ENCODE data around the gene INCA1.
"Not testable (repeated sequence)": the region's sequence is repeated elsewhere in the genome, so short reads cannot be mapped to it uniquely, and the experiment has no call there.

INCA1 gene, protein sequence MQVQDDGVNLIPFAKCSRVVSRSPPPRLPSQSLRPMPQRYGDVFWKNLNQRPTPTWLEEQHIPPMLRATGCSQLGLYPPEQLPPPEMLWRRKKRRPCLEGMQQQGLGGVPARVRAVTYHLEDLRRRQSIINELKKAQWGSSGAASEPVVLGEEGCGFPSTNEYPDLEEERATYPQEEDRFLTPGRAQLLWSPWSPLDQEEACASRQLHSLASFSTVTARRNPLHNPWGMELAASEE

DNA sequence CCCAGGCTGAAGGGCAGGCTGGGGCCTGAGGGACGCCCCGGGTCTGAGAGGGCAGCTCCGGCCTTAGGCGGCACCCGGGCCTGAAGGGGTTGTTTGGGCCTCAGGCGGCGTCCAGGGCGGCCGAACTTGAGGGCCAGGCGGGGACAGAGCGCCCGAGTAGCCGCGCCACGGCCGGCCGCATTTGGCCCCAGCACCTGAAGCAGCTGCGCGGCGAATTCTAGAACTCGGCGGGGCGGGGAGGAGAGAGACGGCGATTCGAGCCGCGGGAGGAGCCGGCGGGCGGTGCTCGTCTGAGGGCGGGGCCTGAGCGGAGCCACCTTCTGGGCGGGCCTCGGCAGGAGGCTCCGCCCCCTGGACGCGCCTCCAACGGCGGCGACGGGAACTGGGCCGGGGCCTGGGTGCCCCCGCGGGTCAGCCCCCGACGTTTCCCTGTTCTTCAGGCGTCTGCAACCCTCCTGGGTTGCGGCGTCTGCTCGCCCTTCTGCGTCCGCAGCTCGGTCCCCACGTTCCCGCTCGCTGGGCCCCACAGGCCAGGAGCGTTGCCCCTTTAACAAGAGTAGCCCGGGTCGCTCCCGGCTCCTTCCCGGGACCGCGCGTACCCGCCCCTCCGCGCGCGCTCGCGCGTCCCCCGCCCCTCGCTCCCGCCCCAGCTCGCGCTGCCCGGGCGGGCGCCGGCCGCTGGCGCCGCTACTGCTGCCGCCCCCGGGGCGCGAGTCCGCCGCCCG lies at the start of gene INCA1, which contains the start of gene KIF1C:
INCA1 (minus strand) TSS at position 221 of the 725 bp plus-strand sequence. CDS start 3,085 bp downstream, outside the sequence.
KIF1C (plus strand) TSS at position 649 of the 725 bp plus-strand sequence. CDS start 2,297 bp downstream, outside the sequence.
- peak; percentile 94 for DNase-seq

DNA sequence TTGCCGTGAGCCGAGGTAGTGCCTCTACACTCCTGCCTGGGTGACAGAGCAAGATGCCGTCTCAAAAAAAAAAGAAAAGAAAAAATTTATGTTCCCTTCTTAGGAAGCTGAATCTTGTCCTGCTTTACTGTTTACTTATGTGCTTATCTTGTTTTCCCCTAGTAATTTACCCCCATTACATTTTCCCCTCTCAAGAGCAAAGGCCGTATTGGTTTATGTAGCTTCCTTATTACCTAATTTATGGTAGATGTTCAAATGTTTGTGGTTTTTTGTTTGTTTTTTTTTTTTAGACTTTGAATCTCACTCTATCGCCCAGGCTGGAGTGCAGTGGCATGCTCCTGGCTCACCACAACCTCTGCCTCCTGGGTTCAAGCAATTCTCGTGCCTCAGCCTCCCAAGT lies 48.2 kb upstream of the INCA1 start:
- peak; percentile 18 for DNase-seq

DNA sequence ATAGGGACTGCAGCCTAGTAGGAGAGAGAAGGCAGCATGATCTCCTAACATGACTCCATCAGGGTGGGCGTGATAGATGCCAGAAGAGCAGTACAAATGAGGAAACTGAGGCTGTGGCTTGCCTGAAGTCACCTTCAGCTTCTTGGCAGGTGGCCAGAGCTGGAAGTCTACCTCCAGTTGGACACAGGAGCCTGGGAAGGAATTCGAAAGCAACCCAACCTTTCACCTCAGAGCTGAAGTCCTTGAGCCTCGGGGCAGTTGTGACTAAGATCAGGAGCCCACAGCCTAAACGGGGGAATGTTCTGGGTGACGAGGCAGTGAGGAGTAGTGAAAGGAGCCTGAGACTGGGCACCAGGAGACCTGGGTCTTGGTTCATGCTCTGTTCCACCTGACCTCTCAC lies 47.3 kb upstream of the INCA1 start:
- no peak for DNase-seq

DNA sequence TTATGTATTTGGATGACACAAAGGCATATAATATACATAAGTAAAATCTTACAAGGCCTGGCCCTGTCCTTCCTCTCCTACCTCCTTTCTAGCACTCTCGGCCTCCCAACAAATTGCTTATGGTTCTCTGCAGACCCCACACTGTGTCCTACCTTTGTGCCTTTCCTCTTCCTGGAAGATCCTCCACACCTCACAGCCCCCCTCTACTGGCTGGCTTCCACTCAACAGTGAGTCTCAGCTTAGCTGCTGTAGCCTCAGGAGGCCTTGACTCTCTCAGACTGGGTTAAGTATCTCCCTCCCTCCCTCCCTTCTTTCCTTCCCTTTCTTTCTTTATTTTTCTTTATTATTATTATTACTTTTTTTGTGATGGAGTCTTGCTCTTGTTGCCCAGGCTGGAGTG lies 46.2 kb upstream of the INCA1 start:
- no peak for DNase-seq

DNA sequence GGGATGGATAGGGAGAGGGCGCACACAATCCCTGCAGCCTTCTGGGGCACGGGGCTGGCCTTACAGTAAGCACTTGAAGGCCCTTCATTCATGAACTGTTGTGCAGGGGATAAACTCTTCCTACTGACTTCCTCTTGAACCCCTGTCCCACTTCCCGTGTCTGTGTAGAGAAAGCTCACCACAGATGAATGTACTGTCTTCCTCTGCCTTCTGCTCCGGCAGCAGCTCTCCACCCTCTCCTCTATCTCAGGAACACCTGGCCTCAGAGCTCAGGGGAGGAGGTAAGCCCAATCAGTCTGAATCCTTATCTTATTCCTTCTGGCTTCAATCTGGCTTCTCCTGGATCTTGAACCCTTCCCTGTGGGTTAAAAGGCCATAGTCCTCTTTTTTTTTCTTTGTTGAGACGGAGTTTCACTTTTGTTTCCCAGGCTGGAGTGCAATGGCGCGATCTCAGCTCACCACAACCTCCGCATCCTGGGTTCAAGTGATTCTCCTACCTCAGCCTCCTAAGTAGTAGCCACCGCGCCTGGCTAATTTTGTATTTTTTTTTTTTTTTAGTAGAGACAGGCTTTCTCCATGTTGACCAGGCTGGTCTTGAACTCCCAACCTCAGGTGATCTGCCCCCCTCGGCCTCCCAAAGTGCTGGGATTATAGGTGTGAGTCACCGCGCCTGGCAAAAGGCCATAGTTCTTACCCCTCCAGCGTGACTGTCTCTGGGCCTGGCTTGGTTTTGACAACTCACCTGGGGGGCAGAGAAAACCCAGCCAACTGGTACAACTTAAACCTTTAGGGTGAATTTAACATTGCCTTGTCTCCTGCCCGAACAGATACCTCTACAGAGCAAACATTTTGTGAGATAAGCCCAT lies 45.1 kb upstream of the INCA1 start:
- DNase-seq: no peak

DNA sequence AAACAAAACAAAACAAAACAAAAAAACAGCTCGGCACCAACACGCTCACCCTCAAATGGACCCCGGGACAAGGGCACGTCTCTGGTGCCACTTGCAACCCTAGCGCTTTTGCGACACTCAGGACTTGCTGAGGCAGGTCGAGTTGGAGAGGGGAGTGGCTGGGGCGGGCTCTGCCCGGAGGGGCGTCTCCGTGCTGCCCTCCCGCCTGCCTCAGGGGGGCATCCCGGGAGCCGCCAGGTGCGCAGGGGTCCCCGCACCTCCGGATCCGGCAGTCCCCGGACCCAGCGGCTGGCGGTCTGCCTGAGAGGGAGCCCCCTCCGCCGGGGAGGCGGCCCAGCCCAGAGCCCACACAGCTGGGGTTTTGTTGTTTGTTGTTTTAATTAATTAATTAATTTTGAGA lies 38.0 kb upstream of the INCA1 start, which contains the start of gene SLC52A1:
SLC52A1 (minus strand) TSS at position 112 of the 400 bp plus-strand sequence. CDS start 820 bp downstream, outside the sequence.
- DNase-seq: no peak

DNA sequence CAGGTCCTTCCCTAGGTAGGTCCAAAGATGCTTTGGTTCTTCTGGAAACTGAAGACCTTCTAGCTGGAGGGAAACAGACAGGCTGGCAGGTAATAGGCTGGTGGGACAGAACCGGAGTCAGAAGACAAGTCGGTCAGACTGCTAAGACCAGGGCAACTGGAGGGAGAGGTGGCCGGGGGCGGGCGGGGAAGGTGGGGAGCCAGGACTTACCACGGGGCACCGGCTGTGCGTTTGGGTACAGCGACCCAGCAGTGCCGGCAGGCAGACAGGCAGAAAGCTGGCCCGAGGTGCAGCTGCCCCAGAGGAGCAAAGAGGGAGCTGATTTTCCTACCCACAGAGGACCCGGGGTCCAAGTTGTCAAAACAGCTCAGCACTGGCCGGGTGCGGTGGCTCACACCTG lies 37.3 kb upstream of the INCA1 start:
- DNase-seq: no peak

DNA sequence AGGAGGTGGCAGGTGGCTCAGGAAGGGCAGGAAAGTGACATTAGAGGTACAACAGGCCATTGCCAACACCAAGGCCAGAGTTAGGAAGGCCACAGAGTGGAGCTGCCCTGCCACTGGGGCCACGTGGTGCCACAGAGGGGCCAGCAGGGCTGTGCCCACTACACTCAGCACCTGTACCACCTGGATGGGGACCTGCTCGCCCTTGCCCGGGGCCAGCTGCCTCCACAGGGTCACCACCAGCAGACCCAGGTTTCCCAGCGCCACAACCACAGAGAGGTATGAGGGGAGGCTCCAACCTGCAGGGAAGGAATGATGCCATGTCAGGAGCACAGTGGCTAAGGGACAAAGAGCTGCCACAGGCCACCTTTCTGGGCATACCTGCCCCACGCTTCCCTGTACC lies 36.7 kb upstream of the INCA1 start:
- no peak for DNase-seq

DNA sequence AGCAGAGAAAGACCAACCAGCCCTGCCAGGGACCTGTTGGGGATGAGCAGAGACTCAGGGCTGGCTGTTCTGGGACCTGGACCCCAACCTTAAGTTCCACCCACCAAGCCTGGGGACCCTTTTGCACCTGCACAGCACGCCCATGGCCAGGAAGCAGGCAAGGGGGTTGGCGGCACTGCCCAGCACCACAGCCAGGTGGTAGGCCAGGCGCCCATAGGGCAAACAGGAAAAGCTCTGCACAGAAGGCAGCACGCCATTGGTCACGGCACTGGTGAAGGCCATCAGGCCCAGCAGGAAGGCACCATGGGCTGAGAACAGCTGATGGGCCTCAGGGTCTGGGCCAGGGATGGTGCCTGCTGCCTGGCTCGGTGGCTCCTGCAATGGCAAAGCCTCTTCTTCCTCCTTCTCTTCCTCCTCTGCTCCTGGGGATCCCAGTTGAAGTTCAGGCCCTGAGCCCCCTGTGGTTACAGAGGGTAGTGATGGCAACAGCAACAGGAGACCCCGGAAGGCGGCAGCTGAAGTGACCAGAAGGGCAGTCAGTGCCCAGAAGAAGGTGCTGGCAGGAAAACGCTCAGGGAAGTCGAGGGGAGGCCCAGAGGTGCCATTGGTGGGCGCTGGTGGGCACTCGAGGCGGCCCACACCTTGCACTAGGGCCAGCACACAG lies 36.2 kb upstream of the INCA1 start:
- no peak for DNase-seq

DNA sequence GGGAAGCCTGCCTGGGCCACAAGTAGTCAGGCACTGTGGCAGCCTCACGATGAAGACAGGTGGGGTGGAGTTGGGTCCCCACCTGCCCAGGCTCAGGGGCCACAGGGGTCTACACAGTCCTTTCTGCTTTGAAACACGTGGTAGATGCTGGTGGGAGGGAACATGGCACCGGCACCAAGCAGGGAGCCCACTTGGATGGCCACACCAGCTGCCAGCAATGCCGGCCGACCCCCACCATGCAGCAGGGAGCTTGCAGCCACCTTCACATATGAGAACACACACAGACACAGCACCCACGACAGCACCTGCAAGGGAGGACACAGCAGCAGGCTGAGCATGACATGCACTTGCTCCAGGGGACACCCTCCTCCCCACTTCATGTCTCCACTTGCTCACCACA lies 35.5 kb upstream of the INCA1 start:
- DNase-seq: no peak

DNA sequence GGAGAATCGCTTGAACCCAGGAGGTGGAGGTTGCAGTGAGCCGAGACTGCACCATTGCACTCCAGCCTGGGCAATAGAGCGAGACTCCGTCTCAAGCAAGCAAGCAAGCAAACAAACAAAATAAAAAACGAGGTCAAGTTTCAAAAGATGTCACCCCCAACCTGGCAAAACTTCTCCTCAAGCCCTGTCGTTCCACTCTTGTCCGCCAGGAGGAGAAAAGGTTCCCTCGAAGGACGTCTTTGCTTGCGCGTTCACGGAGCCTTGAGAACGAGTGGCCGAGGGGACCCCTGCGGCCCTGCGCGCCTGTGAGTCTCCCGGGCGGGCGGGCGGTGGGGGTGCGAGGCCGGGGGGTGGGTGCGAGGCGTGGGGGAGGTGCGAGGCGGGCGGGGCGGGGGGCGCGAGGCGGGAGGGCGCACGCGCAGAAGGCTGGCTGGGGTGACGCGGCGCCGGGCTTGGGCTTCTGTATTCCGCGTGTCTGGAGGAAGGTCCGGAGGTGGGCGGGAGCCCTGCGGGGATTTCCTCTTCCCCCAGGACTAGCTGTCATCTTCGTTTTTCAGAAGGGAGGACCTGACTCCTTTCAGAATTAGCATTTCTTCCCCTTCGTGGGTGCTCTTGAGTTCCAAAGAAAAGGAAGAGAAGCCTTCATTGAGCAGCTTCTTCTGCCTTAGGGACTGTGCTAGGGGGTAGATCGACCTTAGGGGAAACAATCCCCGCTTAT lies 34.2 kb upstream of the INCA1 start:
- peak; percentile 90 for DNase-seq

DNA sequence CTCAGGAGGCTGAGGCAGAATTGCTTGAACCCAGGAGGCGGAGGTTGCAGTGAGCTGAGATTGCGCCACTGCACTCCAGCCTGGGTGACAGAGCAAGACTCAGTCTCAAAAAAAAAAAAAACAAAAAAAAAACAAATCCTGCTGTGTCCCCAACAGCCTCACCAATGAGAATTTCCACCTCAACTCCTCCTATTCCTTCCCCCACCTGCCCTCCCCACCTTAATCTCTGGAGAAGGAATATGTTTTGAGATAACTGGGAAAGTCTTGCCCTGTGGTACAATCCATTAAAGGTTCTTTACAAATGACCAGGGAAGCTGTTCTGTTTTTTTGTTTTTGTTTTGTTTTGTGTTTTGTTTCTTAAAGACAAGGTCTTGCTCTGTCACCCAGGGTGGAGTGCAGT lies 32.8 kb upstream of the INCA1 start:
- DNase-seq: not testable (repeated sequence)

DNA sequence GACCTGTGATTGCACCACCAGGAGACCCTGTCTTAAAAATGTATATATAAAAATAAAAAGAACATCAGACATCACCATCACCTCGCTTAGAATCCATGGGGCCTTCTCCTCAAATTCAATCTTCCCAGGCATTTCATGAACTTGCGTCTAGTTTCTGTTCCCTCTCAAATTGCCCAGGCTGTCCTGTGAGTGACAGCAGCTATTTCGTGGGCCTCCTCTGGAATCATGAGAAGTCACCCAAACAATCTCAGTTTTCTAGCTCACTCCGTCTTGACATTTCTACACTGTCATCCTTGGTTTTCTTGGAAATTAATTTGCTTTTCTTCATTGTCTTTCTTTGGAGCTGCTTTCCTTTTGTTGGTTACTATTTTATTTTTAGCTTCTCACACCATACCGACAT lies 30.6 kb upstream of the INCA1 start:
- DNase-seq: no peak

DNA sequence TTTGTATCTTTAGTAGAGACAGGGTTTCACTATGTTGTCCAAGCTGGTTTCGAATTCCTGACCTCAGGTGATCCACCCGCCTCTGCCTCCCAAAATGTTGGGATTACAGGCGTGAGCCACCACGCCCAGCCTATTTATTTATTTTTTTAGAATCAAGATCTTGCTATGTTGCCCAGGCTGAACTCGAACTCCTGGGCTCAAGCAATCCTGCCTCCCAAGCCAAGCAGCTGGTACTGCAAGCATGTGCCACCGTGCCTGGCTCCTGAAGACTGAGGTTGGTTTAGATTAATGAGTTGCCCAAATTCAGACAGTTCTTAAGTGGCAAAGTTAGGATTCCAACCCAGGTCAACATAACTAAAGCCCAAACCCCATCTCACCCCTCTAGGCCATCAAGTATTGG lies 30.0 kb upstream of the INCA1 start:
- no peak for DNase-seq

DNA sequence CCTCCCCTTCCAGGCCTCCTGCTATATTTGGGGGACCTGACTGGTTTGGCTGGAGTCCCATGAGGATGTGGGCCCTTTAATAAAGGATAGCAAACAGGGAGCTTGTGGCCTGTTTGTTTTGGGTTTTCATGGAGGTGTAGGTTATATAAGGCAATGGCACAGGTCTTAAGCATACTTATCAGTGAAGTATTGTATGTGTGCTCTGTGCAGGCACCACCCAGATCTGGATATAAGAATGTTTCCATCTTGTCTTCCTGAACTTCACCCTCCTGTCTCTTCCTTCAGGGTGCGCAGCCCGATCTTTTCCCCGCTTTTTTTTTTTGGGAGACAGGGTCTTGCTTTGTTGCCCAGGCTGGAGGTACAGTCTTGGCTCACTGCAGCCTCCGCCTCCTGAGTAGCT lies 27.3 kb upstream of the INCA1 start:
- no peak for DNase-seq

DNA sequence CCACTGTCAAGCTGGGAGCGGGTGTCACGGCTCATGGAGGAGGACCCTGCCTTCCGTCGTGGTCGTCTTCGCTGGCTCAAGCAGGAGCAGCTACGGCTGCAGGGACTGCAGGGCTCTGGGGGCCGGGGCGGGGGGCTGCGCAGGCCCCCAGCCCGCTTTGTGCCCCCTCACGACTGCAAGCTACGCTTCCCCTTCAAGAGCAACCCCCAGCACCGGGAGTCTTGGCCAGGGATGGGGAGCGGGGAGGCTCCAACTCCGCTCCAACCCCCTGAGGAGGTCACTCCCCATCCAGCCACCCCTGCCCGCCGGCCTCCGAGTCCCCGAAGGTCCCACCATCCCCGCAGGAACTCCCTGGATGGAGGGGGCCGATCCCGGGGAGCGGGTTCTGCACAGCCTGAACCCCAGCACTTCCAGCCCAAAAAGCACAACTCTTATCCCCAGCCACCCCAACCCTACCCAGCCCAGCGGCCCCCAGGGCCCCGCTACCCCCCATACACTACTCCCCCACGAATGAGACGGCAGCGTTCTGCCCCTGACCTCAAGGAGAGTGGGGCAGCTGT lies 26.3 kb upstream of the INCA1 start:
- DNase-seq: no peak

DNA sequence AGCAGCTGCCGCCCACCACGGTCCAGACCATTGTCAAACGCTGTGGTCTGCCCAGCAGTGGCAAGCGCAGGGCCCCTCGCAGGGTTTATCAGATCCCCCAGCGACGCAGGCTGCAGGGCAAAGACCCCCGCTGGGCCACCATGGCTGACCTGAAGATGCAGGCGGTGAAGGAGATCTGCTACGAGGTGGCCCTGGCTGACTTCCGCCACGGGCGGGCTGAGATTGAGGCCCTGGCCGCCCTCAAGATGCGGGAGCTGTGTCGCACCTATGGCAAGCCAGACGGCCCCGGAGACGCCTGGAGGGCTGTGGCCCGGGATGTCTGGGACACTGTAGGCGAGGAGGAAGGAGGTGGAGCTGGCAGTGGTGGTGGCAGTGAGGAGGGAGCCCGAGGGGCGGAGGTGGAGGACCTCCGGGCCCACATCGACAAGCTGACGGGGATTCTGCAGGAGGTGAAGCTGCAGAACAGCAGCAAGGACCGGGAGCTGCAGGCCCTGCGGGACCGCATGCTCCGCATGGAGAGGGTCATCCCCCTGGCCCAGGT lies 24.9 kb upstream of the INCA1 start:
- DNase-seq: no peak

DNA sequence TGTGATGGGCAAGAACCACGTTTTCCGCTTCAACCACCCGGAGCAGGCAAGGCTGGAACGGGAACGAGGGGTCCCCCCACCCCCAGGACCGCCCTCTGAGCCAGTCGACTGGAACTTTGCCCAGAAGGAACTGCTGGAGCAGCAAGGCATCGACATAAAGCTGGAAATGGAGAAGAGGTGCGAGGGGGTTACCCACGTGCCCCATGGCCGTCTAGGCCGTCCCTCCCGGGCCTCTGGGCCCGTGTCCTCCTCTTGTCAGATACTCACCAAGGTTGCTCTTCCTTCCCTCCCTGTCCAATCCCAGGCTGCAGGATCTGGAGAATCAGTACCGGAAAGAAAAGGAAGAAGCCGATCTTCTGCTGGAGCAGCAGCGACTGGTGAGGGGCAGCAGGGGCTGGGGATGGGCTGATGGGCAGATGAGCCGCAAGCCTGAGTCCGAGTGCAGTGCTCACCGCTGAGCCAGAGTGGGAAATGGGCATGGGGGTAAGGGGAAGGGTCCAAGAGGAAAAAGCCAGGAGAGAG lies 23.2 kb upstream of the INCA1 start:
- DNase-seq: no peak

DNA sequence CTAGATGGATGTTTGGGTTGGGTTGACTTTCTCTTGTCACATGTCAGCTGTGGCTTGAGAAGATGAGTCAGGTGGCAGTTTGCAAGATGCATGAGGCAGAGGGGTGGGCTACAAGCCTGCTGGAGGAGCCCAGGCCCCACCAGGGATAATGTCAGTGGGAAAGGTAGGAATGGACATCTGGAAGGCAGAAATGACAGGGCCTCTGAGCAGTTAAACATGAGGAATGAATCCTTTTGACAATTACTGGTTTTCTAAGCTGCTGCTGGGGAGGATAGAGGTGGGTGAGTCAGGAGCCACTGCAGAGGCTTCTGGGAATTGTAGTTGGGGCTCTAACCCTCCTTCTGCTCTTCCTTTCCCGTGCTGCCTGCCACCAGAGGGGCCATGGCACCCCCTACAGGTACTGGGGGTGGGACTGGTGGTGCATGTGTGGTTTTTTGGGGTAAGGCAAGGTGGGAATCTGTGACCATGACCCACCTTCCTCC lies 22.2 kb upstream of the INCA1 start:
- DNase-seq: peak; percentile 68

DNA sequence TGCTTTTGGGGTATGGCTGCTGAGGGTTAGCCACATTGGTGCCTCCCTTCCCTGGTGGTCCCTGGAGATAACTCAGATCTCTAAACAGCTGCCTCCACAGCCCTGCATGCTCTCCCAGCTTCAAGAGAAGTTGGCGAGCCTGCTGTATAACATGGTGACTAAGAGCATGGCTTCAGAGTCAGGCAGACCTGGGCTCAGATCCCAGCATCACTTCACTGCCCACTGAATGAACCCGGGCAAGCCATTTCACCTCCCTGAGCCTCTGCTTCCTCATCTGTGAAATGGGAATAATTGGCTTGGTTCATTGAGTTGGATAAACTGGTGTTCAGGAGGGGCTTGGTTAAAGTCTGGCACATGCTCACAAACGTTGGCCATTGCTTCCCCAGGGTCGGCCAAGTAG lies 17.0 kb upstream of the INCA1 start:
- no peak for DNase-seq

DNA sequence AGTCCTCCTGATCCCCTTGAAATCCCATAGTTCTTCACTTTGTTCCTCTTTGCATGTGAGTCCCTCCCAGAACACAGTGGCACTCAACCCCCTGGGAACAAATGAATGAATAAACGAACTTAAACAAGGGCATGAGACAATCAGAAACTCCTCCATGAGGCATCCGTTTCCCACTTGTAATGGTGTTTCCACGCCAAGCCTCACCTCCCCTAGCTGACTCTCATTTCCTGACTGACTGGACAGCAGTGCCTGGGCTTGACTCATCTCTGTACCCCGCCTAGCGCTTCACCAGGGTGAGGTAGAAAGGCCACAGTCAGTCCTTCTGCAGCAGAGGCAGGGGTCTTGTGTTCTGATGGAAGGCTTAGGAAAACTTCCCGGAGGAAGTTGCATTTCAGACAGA lies 14.6 kb upstream of the INCA1 start:
- DNase-seq: no peak
